Endothelial cell of umbilical vein (primary cell): ENCODE results near the gene KLRG1. TPM values are rescaled to one million over a fixed set of nuclear protein-coding genes. Genes with fewer than 3 reads are reported as not detected.

Source experiments
- BruUV-seq: library from RNA; stranded (reverse); fragments of 400-500 nt; replicated peaks from 2 replicates; lab custom pipeline; 2021; lab: Mats Ljungman, UMichigan
- CTCF ChIA-PET: fragments of 300-600, 350-600 bp; sonication (Branson Sonifier 250); formaldehyde crosslinking; loops from one replicate; lab custom pipeline; 2021; ENCODE audit warnings: antibody characterized with exemption, inconsistent platforms; lab: Charles Lee
- POLR2A ChIA-PET: fragments of 300-600, 350-600 bp; sonication (Branson Sonifier 250); formaldehyde crosslinking; loops from one replicate; lab custom pipeline; 2021; ENCODE audit warnings: antibody characterized with exemption, inconsistent platforms; lab: Charles Lee
- DNase-seq: peaks from one replicate; pipeline ENCODE4 v3.0.0-alpha.2; 2011; ENCODE audit warnings: low read depth, low spot score
- FAIRE-seq: peaks from 2 replicates; lab custom pipeline; 2011; peaks lifted over from hg19 to GRCh38; lab: Jason Lieb, UNC
- H2AFZ ChIP-seq: 2 replicates; pipeline ENCODE4 v1.6.0; 2012; ENCODE audit warnings: low read depth, low read length, control low read depth, inconsistent platforms
- H3K27ac ChIP-seq: 2 replicates; pipeline ENCODE4 v1.5.1; 2011; ENCODE audit warnings: low read depth, mild to moderate bottlenecking, control low read depth, low read length, moderate library complexity; ENCODE audit not compliant: insufficient read depth
- H3K27me3 ChIP-seq, 2 experiments: 2 replicates each; pipeline versions ENCODE4 v1.6.0 to v1.6.1; 2011; ENCODE audit warnings: low read length in 2 of 2, mixed read lengths in 1 of 2; ENCODE audit not compliant: control insufficient read depth in 2 of 2, insufficient read depth in 2 of 2
- H3K36me3 ChIP-seq, 2 experiments: 2 replicates in 1 of 2; 3 replicates in 1 of 2; pipeline ENCODE4 v1.5.1; 2011; ENCODE audit warnings: low read length in 2 of 2, mild to moderate bottlenecking in 1 of 2, moderate library complexity in 1 of 2; ENCODE audit not compliant: control insufficient read depth in 2 of 2, insufficient read depth in 2 of 2; ENCODE audit errors: extremely low read depth in 1 of 2
- H3K4me1 ChIP-seq: 3 replicates; pipeline ENCODE4 v1.5.1; 2011; ENCODE audit warnings: mild to moderate bottlenecking, low read length; ENCODE audit not compliant: control insufficient read depth, insufficient read depth; ENCODE audit errors: extremely low read depth
- H3K4me2 ChIP-seq: 2 replicates; pipeline ENCODE4 v1.6.1; 2011; ENCODE audit warnings: low read length, control low read depth, mixed read lengths; ENCODE audit not compliant: insufficient read depth
- H3K4me3 ChIP-seq, 3 experiments: fragments of 200-600 bp in 1 of 3; sonication (generic), shearing (Covaris generic) in 1 of 3; replicated peaks in 1 of 3; 2 replicates each; pipeline ENCODE4 v1.5.1; 2011 to 2016; ENCODE audit warnings: control low read depth in 3 of 3, low read length in 3 of 3, mild to moderate bottlenecking in 2 of 3, inconsistent platforms in 1 of 3, low read depth in 1 of 3, moderate library complexity in 1 of 3; ENCODE audit not compliant: insufficient read depth in 1 of 3
- H3K79me2 ChIP-seq: 2 replicates; pipeline ENCODE4 v1.6.0; 2012; ENCODE audit warnings: low read length, inconsistent platforms; ENCODE audit not compliant: control insufficient read depth, insufficient read depth
- H3K9ac ChIP-seq: replicated peaks from 2 replicates; pipeline ENCODE3; 2011; ENCODE audit warnings: low read length, control low read depth; ENCODE audit not compliant: insufficient read depth; ENCODE audit errors: extremely low read depth
- H3K9me1 ChIP-seq: replicated peaks from 3 replicates; pipeline ENCODE4 v1.6.0; 2011; ENCODE audit warnings: mild to moderate bottlenecking, low read length; ENCODE audit not compliant: control insufficient read depth, insufficient read depth; ENCODE audit errors: extremely low read depth
- H3K9me3 ChIP-seq: replicated peaks from 2 replicates; pipeline ENCODE4 v1.5.1; 2012; ENCODE audit warnings: low read length, inconsistent platforms; ENCODE audit not compliant: control insufficient read depth, insufficient read depth
- H4K20me1 ChIP-seq: replicated peaks from 2 replicates; pipeline ENCODE3; 2011; ENCODE audit warnings: mild to moderate bottlenecking, low read length; ENCODE audit not compliant: control insufficient read depth, insufficient read depth; ENCODE audit errors: extremely low read depth
- CTCF ChIP-seq, 2 donors: IDR thresholded peaks; 1 replicate in 1 of 2; 2 replicates in 1 of 2; pipeline ENCODE4 v1.5.1; 2011; ENCODE audit warnings: low read length in 2 of 2, mild to moderate bottlenecking in 2 of 2, moderate library complexity in 2 of 2, control low read depth in 1 of 2, inconsistent platforms in 1 of 2, low read depth in 1 of 2; ENCODE audit not compliant: insufficient read depth in 1 of 2; ENCODE audit errors: extremely low read depth in 1 of 2
- EZH2 ChIP-seq: IDR thresholded peaks from 2 replicates; pipeline ENCODE4 v1.6.1; 2012; ENCODE audit warnings: borderline replicate concordance, low read depth, mild to moderate bottlenecking, moderate library complexity, low read length, inconsistent platforms; ENCODE audit not compliant: severe bottlenecking
- FOS ChIP-seq: IDR thresholded peaks from 2 replicates; pipeline ENCODE4 v1.6.1; 2011; ENCODE audit warnings: mild to moderate bottlenecking, low read length, moderate library complexity, borderline replicate concordance; ENCODE audit not compliant: insufficient read depth
- GATA2 ChIP-seq: IDR thresholded peaks from 2 replicates; pipeline ENCODE4 v1.7.0; 2011; ENCODE audit warnings: low read depth, mild to moderate bottlenecking, moderate library complexity, mixed read lengths, low read length; ENCODE audit not compliant: insufficient read length, insufficient read depth
- JUN ChIP-seq: IDR thresholded peaks from 2 replicates; pipeline ENCODE4 v1.6.1; 2011; ENCODE audit warnings: borderline replicate concordance, low read depth; ENCODE audit not compliant: insufficient read length, insufficient read depth
- MAX ChIP-seq: IDR thresholded peaks from 2 replicates; pipeline ENCODE4 v1.6.1; 2011; ENCODE audit not compliant: insufficient read depth, insufficient read length
- MYC ChIP-seq: IDR thresholded peaks from one replicate; pipeline ENCODE4 v1.6.1; 2011; ENCODE audit warnings: mild to moderate bottlenecking, low read depth, low read length
- POLR2A ChIP-seq: IDR thresholded peaks from 2 replicates; pipeline ENCODE4 v1.6.1; 2012; ENCODE audit warnings: low read depth, mild to moderate bottlenecking, control low read depth, low read length
- dilution Hi-C: fragments of 300-500 bp; cut with MboI; formaldehyde crosslinking; loops from one replicate; pipeline ENCODE4 v1.15.0; 2019; ENCODE audit warnings: low sequenced_read_pairs; ENCODE audit not compliant: extremely low pct_ligation_motif_present
- intact Hi-C: fragments of 100-400 bp; cut with micrococcal nuclease; formaldehyde crosslinking; loops from one replicate; pipeline ENCODE4 v1.10.0; 2022
- polyA plus RNA-seq, 4 experiments: library from polyadenylated mRNA; depleted of rRNA in 3 of 4; stranded (reverse) in 3 of 4; unstranded in 1 of 4; fragments of >200 nt; gene quantifications; 2 replicates each; pipeline versions ENCODE4 v1.2.1 to v1.2.3, GENCODE V29; 2011 to 2012; ENCODE audit warnings: missing spikeins in 1 of 4
- total RNA-seq: library from RNA; stranded (reverse); gene quantifications from 2 replicates; pipeline ENCODE4 v1.2.3, GENCODE V29; 2021

Gene KLRG1
- total and polyA plus RNA-seq, 2 donors (not counting 3 experiments of a cell fraction or from before 2014, with no cell fraction given): 4.4 to 15.9 TPM

- Histone ChIP-seq H3K4me1 (no peaks in the 10 kb centered on the region), H3K79me2 (no peaks in the 10 kb centered on the region), H3K9me3 (no peaks in the 10 kb centered on the region), H2AFZ (no peak overlapping the region), H3K9ac (no peak overlapping the region), H3K27me3 (peaks cover 6 to 10% of the 10 kb centered on the region in 2 experiments), H3K9me1 (no peaks in the 10 kb centered on the region), H3K27ac (no peak overlapping the region), H3K36me3 (no peaks in the 10 kb centered on the region), H3K4me3 (no peak overlapping the region), H3K4me2 (no peak overlapping the region), H4K20me1 (no peaks in the 10 kb centered on the region)
- dilution Hi-C loops: no loop called here
- TF ChIP-seq FOS: no peak
- TF ChIP-seq CTCF (IDR thresholded peaks at IDR 0.05; ENCODE audit: extremely low read depth in 1 of 2, insufficient read depth in 1 of 2, low read depth in 1 of 2, low read length in 2 of 2): no peak
- TF ChIP-seq MYC: no peak
- TF ChIP-seq POLR2A: no peak
- TF ChIP-seq EZH2: no peak
- no peak for TF ChIP-seq MAX
- no peak for TF ChIP-seq GATA2
- no peak for TF ChIP-seq JUN
- CTCF ChIA-PET: interaction anchor here (1.3 to 2.6 kb wide), 7 partner anchors 9 to 497 kb away, joined by 3 to 20 read pairs (median 7); partner anchors contain the start of gene M6PR
- no TSS peak for BruUV-seq
- POLR2A ChIA-PET: no interaction called here
- intact Hi-C loops: no loop called here
- FAIRE-seq: no peak
- no peak for DNase-seq
Observed at GRCh38 chr12:9041321-9041720, 52.0 kb downstream of the KLRG1 start.
